ENCODE data around the gene FRS3. TPM values are rescaled to one million over a fixed set of nuclear protein-coding genes. Genes with fewer than 3 reads are reported as not detected.

FRS3 gene
- total RNA-seq, 1 experiment from 2014 or later: 5.9 TPM

GRCh38 chr6:41728954-41729353, 50.7 kb downstream of the FRS3 start:
- DNase-seq (ENCODE audit: low read depth, low spot score) (no peak), ATAC-seq (no peak)
- no peak overlapping the region for H3K9ac ChIP-seq (ENCODE audit: low read length)
- H3K4me3 ChIP-seq (replicated peaks in 1 of 2; ENCODE audit: low read depth in 1 of 2, low read length in 2 of 2): no peak overlapping the region
- no peak for TF ChIP-seq POLR2AphosphoS5 (IDR thresholded peaks at IDR 0.05; ENCODE audit: low read depth, low read length)
- intact Hi-C loops (cut with micrococcal nuclease): no loop called here
- POLR2A ChIA-PET: no interaction called here
- RAD21 ChIA-PET (ENCODE audit: low non-redundant PET in 1 of 2, low total read pairs in 2 of 2, uncharacterized antibody in 2 of 2, unreplicated experiment in 2 of 2): no interaction called here
- H3K9me2 ChIP-seq (ENCODE audit: insufficient read depth): no peaks in the 10 kb centered on the region
- no peaks in the 10 kb centered on the region for H3K27me3 ChIP-seq (ENCODE audit: insufficient read depth, low read length)
- H3K4me2 ChIP-seq (ENCODE audit: low read length): no peak overlapping the region
- H4K20me1 ChIP-seq (ENCODE audit: insufficient read depth): no peaks in the 10 kb centered on the region
- no peaks in the 10 kb centered on the region for H3K9me3 ChIP-seq (ENCODE audit: control insufficient read depth in 1 of 2, insufficient read depth in 1 of 2, low read depth in 1 of 2, low read length in 2 of 2)
- H2AFZ ChIP-seq (ENCODE audit: low read depth, low read length, poor library complexity, severe bottlenecking): no peak overlapping the region
- no TSS peak for BruUV-seq (replicated peaks)
- CTCF ChIA-PET: interaction anchor here (1.2 kb wide), 1 partner anchor 23 kb away, joined by 3 read pairs; no protein-coding TSS in a partner anchor
- H3K4me1 ChIP-seq (ENCODE audit: control insufficient read depth in 1 of 2, insufficient read depth in 2 of 2, low read length in 2 of 2): peaks cover 9 to 15% of the 10 kb centered on the region in 2 experiments
- H3K36me3 ChIP-seq (ENCODE audit: control insufficient read depth in 1 of 2, insufficient read depth in 2 of 2, low read length in 2 of 2): no peaks in the 10 kb centered on the region
- H3K79me2 ChIP-seq (ENCODE audit: insufficient read depth, low read length): no peaks in the 10 kb centered on the region
- no peak overlapping the region for H3K27ac ChIP-seq (ENCODE audit: low read depth, low read length)

- no peaks in the 10 kb centered on the region for H3K36me3 ChIP-seq (ENCODE audit: control insufficient read depth in 1 of 2, insufficient read depth in 2 of 2, low read length in 2 of 2)
- CTCF ChIA-PET: interaction anchor here (1.2 kb wide), 1 partner anchor 22 kb away, joined by 3 read pairs; no protein-coding TSS in a partner anchor
- no peaks in the 10 kb centered on the region for H3K27me3 ChIP-seq (ENCODE audit: insufficient read depth, low read length)
- DNase-seq (ENCODE audit: low read depth, low spot score) (no peak), ATAC-seq (no peak)
- H3K9me3 ChIP-seq (ENCODE audit: control insufficient read depth in 1 of 2, insufficient read depth in 1 of 2, low read depth in 1 of 2, low read length in 2 of 2): no peaks in the 10 kb centered on the region
- POLR2A ChIA-PET: interaction anchor here (1.0 kb wide), 1 partner anchor 15 kb away, joined by 3 read pairs; no protein-coding TSS in a partner anchor
- no TSS peak for BruUV-seq (replicated peaks)
- no peak overlapping the region for H3K9ac ChIP-seq (ENCODE audit: low read length)
- H3K79me2 ChIP-seq (ENCODE audit: insufficient read depth, low read length): no peaks in the 10 kb centered on the region
- RAD21 ChIA-PET (ENCODE audit: low non-redundant PET in 1 of 2, low total read pairs in 2 of 2, uncharacterized antibody in 2 of 2, unreplicated experiment in 2 of 2): no interaction called here
- no peak overlapping the region for H3K27ac ChIP-seq (ENCODE audit: low read depth, low read length)
- no peak overlapping the region for H3K4me2 ChIP-seq (ENCODE audit: low read length)
- intact Hi-C loops (cut with micrococcal nuclease): no loop called here
- no peak for TF ChIP-seq CEBPB (IDR thresholded peaks at IDR 0.05; ENCODE audit: low read depth)
- no peak for TF ChIP-seq CTCF (IDR thresholded peaks at IDR 0.05 in 2 of 3, conservative IDR thresholded peaks at IDR 0.05 in 1 of 3; ENCODE audit: borderline replicate concordance in 1 of 3, insufficient read depth in 1 of 3, low read depth in 2 of 3, low read length in 2 of 3)
- no peak for TF ChIP-seq JUND (IDR thresholded peaks at IDR 0.05)
- TF ChIP-seq EZH2phosphoT487 (IDR thresholded peaks at IDR 0.05; ENCODE audit: borderline replicate concordance): no peak
- TF ChIP-seq POLR2AphosphoS5 (IDR thresholded peaks at IDR 0.05; ENCODE audit: low read depth, low read length): no peak
- no peak for TF ChIP-seq FOSL1 (IDR thresholded peaks at IDR 0.05; ENCODE audit: low read depth)
- no peak for TF ChIP-seq EZH2 (IDR thresholded peaks at IDR 0.05)
- TF ChIP-seq MAX (IDR thresholded peaks at IDR 0.05): no peak
- TF ChIP-seq ATF3 (IDR thresholded peaks at IDR 0.05): no peak
- H3K4me3 ChIP-seq (replicated peaks in 1 of 2; ENCODE audit: low read depth in 1 of 2, low read length in 2 of 2): no peak overlapping the region
- no peak overlapping the region for H2AFZ ChIP-seq (ENCODE audit: low read depth, low read length, poor library complexity, severe bottlenecking)
- peaks cover 7 to 9% of the 10 kb centered on the region in 2 experiments for H3K4me1 ChIP-seq (ENCODE audit: control insufficient read depth in 1 of 2, insufficient read depth in 2 of 2, low read length in 2 of 2)
- no peaks in the 10 kb centered on the region for H4K20me1 ChIP-seq (ENCODE audit: insufficient read depth)
- H3K9me2 ChIP-seq (ENCODE audit: insufficient read depth): no peaks in the 10 kb centered on the region
Measured at GRCh38 chr6:41728073-41728936, 51.4 kb downstream of the FRS3 start.
